Activated CD8-positive, alpha-beta memory T cell treated with anti-CD3 and anti-CD28 coated beads, Interleukin-2, amount 50 U/mL, for 1 hour (primary cell): ENCODE data around the gene TNXB.
A peak's percentile ranks its signal among the peaks of the same experiment; 100 is the strongest.
"Not testable (repeated sequence)": the region's sequence is repeated elsewhere in the genome, so short reads cannot be mapped to it uniquely, and the experiment has no call there.

ENCODE experiments used
- DNase-seq: peaks from one replicate; pipeline ENCODE4 v3.0.0-alpha.2; 2020; ENCODE audit errors: extremely low read depth

Gene TNXB

GRCh38 chr6:32144238-32144637 is 35.1 kb upstream of the TNXB start:
- not testable (repeated sequence) for DNase-seq

- DNase-seq: no peak
These were observed 31.4 kb upstream of the TNXB start for GRCh38 chr6:32140420-32141046.

DNA sequence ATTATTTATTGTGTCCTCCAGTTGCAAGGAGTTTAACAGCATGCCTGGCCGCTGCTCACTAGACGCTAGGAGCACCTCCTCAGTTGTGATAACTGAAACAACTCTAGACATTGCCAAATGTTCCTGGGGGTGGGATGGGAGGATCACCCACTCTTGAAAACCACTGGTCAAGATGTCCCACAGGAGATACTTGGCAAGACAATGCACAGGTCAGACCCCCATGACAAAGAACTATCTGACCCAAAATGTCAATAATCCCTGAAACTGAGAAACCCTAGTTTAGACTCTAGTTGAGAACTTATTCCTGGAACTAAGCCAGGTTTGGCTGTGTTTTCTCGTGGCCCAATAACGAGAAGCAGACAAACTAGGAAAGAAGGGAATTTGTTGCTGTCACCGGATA is 30.5 kb upstream of the TNXB start:
- no peak for DNase-seq

DNA sequence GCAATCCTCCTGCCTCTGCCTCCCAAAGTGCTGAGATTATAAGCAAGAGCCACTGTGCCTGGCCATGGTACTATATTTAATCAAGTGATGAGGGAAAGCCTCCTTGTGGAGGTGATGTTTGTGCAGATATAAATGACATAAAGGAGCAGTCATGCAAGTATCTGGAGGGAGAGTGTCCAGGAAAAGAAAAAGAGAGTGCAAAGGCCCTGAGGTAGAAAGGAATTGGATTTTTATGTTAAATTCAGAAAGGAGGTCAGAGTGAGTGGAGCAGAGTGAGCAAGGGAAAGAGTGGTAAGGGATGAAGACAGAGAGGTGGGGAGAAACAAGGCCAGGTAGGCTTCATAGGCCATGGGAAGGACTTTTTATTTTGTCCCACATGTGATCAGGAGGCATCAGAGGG is 28.3 kb upstream of the TNXB start:
- DNase-seq: no peak

GRCh38 chr6:32133786-32134185 is 24.6 kb upstream of the TNXB start:
- no peak for DNase-seq

DNA sequence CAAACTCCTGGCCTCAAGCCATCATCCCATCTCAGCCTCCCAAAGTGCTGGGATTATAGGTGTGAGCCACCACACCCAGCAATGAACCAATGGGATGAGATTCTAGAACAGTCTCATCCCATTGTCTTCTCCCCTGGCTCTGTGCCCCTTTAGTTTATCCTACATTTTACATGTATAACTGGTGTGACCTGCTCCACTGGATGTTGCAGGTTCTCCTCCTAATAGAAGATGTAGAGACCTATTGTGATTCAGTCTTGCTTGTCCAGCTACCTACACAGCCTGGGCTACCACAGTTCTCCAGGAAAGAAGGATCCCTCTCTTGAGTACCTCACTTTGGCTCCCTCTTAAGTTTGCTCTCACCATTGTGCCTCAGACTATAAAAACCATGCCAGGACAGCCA is 23.0 kb upstream of the TNXB start:
- DNase-seq: no peak

GRCh38 chr6:32131439-32131948 is 22.4 kb upstream of the TNXB start:
- DNase-seq: no peak

- no peak for DNase-seq
These were observed 20.4 kb upstream of the TNXB start for GRCh38 chr6:32129297-32130088.

GRCh38 chr6:32128751-32129296 is 19.7 kb upstream of the TNXB start:
- DNase-seq: no peak

DNA sequence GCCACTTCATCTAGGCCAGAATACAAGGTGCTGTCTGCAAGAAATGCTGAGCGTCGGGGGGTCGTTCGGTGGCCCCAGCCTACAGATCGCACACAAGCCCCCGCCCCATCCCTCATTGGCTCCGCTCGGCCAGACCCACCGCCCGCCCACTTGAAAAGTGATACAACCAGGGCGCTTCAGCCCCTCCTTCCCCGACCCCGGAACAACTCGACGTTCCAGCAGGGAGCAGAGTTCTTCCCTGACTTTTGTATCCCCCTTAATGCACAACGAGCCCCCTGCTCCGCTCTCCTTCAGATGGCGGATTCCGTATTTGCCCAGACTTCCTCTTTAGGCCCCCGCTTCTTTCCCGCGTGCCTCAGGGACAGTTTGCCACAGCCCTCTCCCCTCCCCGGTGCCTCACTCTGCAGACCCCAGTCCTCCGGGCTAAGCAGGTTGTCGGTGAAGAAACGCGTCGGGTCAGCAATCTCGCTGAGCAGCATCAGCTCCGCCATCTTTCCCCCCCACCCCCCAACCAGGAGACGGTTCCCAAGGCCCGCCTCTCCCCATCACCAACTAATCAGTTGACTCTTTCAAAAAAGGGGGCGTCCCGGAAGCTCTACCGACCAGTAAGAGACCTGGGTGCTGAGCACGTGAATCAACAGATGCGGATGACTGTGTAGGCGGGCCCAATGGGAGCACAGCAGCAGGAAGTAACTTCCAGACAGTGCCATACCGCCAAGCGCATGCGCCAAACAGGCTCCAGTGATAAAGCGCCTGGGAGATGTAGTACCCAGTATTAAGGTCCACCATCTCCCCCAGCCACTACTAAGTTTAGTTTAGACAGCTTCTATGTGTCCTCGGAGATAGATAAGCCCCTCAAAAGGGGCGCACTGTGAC is 18.8 kb upstream of the TNXB start, which contains the start of gene ATF6B:
Gene ATF6B, minus strand, starts transcription at position 530 of the 876 bp plus-strand sequence. Its CDS starts 39 bp downstream, at position 491.
- peak; percentile 98 for DNase-seq

- no peak for DNase-seq
These were observed 18.2 kb upstream of the TNXB start for GRCh38 chr6:32127409-32127716.

- no peak for DNase-seq
These were observed 17.7 kb upstream of the TNXB start for GRCh38 chr6:32126880-32127279.

GRCh38 chr6:32123681-32124080 is 14.5 kb upstream of the TNXB start:
- no peak for DNase-seq

DNA sequence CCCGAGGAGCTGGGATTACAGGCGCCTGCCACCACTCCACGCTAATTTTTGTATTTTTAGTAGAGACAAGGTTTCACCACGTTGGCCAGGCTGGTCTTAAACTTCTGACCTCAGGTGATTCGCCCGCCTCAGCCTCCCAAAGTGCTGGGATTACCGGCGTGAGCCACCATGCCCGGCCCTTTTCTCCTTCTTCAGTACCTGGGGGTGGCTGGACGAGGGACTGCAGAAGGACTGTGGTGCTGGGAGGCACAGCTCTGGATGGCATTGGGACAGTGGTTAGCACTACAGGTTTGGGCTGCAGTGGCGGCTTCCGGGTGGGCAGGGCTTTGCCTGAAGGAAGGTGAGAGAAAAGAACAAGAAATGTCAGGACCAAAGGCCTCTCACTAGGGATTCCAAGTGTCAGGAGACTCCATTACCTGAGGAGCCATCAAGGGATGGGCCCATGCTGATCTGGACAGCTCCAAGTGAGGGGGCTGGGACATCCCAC is 11.5 kb upstream of the TNXB start:
- DNase-seq: no peak

GRCh38 chr6:32118782-32119628 is 9.9 kb upstream of the TNXB start:
- DNase-seq: peak; percentile 24

DNA sequence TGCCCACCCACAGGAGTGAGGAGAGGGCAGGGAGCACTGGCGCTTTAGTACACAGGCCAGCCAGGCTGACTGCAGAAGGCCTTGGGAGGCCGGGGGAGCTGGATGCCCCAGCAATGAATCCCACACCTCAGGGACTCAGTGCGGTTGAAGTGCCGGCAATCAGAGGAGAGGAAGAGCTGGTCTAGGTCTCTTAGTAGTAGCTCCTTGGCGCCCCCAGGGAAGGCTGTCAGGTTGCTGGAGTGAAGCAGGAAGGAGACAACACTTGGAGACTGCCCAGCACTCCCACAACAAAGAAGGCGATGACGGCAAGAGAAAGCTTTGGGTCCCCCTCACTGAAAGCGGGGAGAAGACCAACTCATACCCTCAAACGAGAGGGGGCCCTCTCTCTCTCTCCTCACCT is 8.3 kb upstream of the TNXB start:
- DNase-seq: no peak

- DNase-seq: no peak
These were observed 7.5 kb upstream of the TNXB start for GRCh38 chr6:32116674-32117073.

DNA sequence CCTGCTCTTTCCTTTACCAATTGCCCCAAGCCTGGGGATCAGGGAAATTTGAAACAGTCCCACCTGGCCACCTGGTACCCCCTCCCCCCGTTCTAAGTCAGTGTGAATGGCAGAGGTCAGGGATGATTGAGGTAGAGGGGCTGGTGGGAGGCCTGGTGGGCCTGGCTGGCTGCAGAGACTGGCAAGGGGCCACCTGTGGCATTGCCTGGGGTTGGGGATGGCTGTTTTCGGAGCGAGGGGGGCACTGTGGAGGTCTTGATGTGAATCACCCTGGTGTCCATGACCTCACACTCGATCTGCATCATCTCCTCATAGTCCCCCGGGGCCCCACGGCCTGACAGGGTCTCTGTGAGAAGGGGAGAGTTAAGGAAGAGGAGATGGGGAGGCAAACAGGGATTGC is 6.5 kb upstream of the TNXB start:
- DNase-seq: no peak

DNA sequence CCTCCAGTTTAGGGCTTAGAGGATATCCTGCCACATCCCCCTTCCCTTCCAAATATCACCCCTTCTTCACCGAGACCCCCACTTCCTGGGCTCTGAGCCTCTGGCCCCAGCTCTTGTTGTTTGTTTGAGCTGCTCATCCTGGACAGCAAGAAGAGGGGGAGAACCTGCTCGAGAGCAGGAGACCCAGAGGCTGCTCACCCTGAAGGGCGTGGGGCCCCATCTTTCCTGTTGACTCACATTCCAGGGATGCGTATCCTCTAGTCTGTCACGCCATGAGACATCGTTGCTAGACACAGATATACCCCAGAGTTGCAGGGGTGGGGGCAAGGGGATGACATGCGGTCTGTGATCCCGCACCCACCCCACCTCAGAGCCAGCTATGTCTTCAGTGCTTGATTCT is 5.7 kb upstream of the TNXB start:
- no peak for DNase-seq

DNA sequence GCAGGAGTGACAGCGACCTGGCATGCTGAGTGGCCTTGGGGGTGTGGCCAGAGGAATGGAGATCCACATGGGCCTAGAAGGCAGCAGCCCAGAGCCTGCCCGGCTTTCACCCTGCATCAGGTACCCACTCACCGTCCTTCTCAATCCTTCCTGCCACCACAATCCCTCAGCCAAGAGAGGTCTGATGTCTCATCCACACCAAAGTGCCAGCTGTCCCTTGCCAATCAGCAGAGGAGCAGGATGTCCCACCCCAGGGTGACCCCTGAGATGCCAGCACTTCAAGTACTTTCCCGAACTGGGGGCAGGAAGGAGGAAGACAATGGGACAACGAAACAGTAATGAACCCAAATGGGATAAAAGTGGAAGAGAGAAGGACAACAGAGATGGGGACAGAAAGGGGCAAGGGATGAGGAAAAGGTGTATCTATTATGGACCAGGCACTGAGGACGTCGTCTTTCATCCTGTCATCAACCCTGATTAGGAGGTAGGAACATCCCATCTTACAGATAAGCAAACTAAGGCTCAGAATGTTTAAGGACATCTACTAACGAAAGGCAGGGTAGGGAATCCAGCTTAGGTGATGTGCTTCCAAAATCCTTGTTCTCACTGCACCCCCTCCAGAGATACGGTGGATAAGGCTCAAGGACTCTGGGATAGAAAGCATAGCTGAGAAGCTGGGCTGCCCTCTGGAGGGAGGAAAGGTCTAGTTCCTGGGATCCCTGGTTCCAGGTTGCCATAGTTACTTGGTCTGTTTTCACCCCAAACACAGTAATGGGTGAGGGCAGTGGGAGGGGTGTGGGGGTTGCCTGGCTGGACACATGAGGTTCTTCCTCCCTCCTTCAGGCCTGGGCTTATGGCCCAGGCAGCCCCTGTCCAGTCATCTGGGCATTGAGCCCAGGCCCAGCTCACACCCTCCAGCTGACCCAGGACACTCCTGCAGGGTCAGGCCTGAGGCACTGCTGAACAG is 4.5 kb upstream of the TNXB start:
- DNase-seq: no peak
